Lower leg skin (tissue), 3 donors: Measurements from ENCODE around the gene CDV3.

Experiments used
- POLR2A ChIP-seq, 2 donors: fragments of 450-650 bp; IDR thresholded peaks; one replicate each; pipeline ENCODE4 v1.6.1; 2016 to 2017; ENCODE audit warnings: antibody characterized with exemption in 2 of 2, mild to moderate bottlenecking in 1 of 2, moderate library complexity in 1 of 2
- TF ChIP-seq, protein P1 (sequence below), 3 donors: fragments of 450-650 bp; IDR thresholded peaks; one replicate each; pipeline ENCODE4 v1.5.1; 2016; ENCODE audit warnings: antibody characterized with exemption in 3 of 3, mild to moderate bottlenecking in 3 of 3, moderate library complexity in 2 of 3

DNA sequence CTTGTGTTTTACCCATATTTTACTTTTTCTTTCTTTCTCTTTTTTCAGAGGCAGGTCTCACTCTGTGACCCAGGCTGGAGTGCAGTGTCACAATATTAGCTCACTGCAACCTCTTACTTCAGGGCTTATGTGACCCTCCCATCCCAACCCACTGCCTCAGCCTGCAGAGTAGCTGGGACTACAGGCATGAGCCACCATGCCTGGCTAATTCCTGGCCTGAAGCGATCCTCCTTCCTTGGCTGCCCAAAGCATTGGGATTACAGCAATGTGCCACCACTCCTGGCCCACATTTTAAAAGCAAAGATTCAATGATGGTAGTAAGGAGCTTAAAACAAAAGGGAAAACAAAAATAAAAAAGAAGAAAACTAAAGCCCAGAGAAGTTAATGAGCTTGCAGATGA is 11.1 kb upstream of the CDV3 start:
- TF ChIP-seq, protein P1, sequence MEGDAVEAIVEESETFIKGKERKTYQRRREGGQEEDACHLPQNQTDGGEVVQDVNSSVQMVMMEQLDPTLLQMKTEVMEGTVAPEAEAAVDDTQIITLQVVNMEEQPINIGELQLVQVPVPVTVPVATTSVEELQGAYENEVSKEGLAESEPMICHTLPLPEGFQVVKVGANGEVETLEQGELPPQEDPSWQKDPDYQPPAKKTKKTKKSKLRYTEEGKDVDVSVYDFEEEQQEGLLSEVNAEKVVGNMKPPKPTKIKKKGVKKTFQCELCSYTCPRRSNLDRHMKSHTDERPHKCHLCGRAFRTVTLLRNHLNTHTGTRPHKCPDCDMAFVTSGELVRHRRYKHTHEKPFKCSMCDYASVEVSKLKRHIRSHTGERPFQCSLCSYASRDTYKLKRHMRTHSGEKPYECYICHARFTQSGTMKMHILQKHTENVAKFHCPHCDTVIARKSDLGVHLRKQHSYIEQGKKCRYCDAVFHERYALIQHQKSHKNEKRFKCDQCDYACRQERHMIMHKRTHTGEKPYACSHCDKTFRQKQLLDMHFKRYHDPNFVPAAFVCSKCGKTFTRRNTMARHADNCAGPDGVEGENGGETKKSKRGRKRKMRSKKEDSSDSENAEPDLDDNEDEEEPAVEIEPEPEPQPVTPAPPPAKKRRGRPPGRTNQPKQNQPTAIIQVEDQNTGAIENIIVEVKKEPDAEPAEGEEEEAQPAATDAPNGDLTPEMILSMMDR (IDR thresholded peaks at IDR 0.05) = no peak
- no peak for TF ChIP-seq POLR2A (IDR thresholded peaks at IDR 0.05)
